Measurements from ENCODE around the gene NOMO2.
A peak's percentile ranks its signal among the peaks of the same experiment; 100 is the strongest.
"Not testable (repeated sequence)": the region's sequence is repeated elsewhere in the genome, so short reads cannot be mapped to it uniquely, and the experiment has no call there.

Gene NOMO2

DNA sequence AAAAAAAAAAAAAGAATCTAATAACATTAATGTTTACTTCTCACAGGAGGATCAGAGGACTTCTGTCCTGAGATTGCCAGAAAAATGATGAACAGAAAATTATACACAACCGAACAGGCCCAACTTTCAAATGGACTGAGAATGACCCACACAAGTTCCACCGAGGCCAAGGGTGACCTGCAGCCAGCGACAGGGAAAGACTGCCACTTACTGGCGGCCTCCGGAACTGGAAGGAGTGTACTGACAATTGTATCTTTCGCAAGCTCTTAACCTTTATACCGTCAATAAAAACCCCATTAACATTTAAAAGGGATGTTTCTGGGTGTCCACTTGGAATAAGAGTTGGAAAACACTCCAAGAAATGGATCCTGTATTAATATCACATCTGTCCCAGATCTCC, 63.5 kb downstream of the NOMO2 start:
- not testable (repeated sequence) for H3K79me2 ChIP-seq (ENCODE audit: low read length); H3K27me3 ChIP-seq (ENCODE audit: low read depth, low read length); H3K36me3 ChIP-seq (replicated peaks; ENCODE audit: low read depth, low read length); H3K27ac ChIP-seq (ENCODE audit: low read length); H2AFZ ChIP-seq (ENCODE audit: low read depth, low read length); H3K4me1 ChIP-seq (ENCODE audit: low read length); H3K9ac ChIP-seq (ENCODE audit: low read length); H3K4me3 ChIP-seq (ENCODE audit: low read length); H3K4me2 ChIP-seq (ENCODE audit: low read length); H4K20me1 ChIP-seq (ENCODE audit: insufficient read depth, low read length); H3K9me3 ChIP-seq (ENCODE audit: insufficient read depth, low read length)

GRCh38 chr16:18497032-18497431, 64.9 kb downstream of the NOMO2 start:
- not testable (repeated sequence) for H3K9ac ChIP-seq (ENCODE audit: low read length); H3K4me2 ChIP-seq (ENCODE audit: low read length)

DNA sequence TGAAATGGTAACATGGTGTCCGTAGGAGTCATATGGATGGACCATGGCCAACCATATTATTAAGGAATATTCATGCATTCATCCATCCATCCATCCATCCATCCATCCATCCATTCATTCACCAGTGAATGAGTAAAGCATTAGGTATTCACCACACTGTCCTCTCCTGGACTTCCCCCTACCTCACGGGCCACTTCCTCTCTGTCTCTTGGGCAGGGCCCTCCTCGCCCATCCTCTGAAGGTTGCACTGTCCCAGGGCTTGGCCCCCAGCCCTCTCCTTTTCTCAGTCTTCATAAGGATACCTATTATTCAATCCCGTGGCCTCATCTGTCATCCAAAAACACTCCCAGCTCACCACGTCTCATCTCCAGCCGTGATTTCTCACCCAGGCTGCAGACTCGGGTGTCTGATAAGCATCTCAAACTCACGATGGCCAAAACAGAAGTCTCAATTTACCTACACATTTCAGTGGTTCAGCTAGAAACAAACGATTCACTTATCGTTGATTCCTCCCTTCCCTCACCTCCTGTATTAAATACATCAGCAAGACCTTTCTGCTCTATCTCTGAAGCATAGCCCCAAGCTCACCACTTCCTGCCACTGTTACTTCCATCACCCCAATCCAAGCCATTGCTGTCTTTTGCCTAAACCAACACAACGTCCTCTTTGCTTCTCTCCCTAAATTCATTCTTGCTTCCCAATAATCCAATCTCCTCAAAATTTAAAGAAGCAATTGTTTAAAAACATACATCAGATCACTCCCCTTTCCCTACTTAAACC, 69.6 kb downstream of the NOMO2 start:
- H3K9me3 ChIP-seq (ENCODE audit: insufficient read depth, low read length); H3K79me2 ChIP-seq (ENCODE audit: low read length): not testable (repeated sequence)

More at GRCh38 chr16:18497032-18497431, 64.9 kb downstream of the NOMO2 start:
- not testable (repeated sequence) for H3K9me3 ChIP-seq (ENCODE audit: insufficient read depth, low read length); H2AFZ ChIP-seq (ENCODE audit: low read depth, low read length); H4K20me1 ChIP-seq (ENCODE audit: insufficient read depth, low read length); H3K79me2 ChIP-seq (ENCODE audit: low read length); H3K27me3 ChIP-seq (ENCODE audit: low read depth, low read length); H3K4me1 ChIP-seq (ENCODE audit: low read length); H3K4me3 ChIP-seq (ENCODE audit: low read length); H3K27ac ChIP-seq (ENCODE audit: low read length); H3K36me3 ChIP-seq (replicated peaks; ENCODE audit: low read depth, low read length)

DNA sequence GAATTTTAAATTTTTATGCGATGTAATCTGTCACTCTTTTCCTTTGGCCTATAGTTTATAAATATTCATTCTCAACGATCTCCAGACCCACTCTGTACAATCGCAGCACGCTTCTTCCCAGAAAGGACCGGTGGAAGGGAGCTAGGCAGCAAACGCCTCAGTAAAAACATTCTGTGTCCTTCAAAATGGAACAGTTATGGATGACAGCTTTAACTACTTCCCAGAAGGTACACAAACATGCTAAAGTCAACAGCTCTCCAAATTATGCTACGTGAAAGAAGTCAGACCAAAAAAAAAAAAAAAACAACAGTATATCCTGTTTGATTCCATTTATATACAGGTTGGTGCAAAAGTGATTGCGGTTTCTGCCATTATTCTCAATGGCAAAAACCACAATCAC, 125.9 kb downstream of the NOMO2 start:
- H4K20me1 ChIP-seq (ENCODE audit: insufficient read depth, low read length); H3K27me3 ChIP-seq (ENCODE audit: low read depth, low read length); H3K4me2 ChIP-seq (ENCODE audit: low read length); H3K9me3 ChIP-seq (ENCODE audit: insufficient read depth, low read length); H3K4me3 ChIP-seq (ENCODE audit: low read length); H3K9ac ChIP-seq (ENCODE audit: low read length); H2AFZ ChIP-seq (ENCODE audit: low read depth, low read length); H3K36me3 ChIP-seq (replicated peaks; ENCODE audit: low read depth, low read length); H3K27ac ChIP-seq (ENCODE audit: low read length); H3K79me2 ChIP-seq (ENCODE audit: low read length); H3K4me1 ChIP-seq (ENCODE audit: low read length): not testable (repeated sequence)

More for the DNA sequence above, 69.6 kb downstream of the NOMO2 start:
- not testable (repeated sequence) for H3K9ac ChIP-seq (ENCODE audit: low read length); H3K27ac ChIP-seq (ENCODE audit: low read length); H4K20me1 ChIP-seq (ENCODE audit: insufficient read depth, low read length); H2AFZ ChIP-seq (ENCODE audit: low read depth, low read length); H3K4me1 ChIP-seq (ENCODE audit: low read length); H3K27me3 ChIP-seq (ENCODE audit: low read depth, low read length); H3K4me3 ChIP-seq (ENCODE audit: low read length); H3K4me2 ChIP-seq (ENCODE audit: low read length); H3K36me3 ChIP-seq (replicated peaks; ENCODE audit: low read depth, low read length)

GRCh38 chr16:18415827-18416226, 146.1 kb downstream of the NOMO2 start:
- H3K9ac ChIP-seq (ENCODE audit: low read length); H3K79me2 ChIP-seq (ENCODE audit: low read length); H3K9me3 ChIP-seq (ENCODE audit: insufficient read depth, low read length); H3K4me3 ChIP-seq (ENCODE audit: low read length); H3K27me3 ChIP-seq (ENCODE audit: low read depth, low read length); H3K36me3 ChIP-seq (replicated peaks; ENCODE audit: low read depth, low read length); H3K4me1 ChIP-seq (ENCODE audit: low read length); H2AFZ ChIP-seq (ENCODE audit: low read depth, low read length); H3K4me2 ChIP-seq (ENCODE audit: low read length); H4K20me1 ChIP-seq (ENCODE audit: insufficient read depth, low read length); H3K27ac ChIP-seq (ENCODE audit: low read length): not testable (repeated sequence)

DNA sequence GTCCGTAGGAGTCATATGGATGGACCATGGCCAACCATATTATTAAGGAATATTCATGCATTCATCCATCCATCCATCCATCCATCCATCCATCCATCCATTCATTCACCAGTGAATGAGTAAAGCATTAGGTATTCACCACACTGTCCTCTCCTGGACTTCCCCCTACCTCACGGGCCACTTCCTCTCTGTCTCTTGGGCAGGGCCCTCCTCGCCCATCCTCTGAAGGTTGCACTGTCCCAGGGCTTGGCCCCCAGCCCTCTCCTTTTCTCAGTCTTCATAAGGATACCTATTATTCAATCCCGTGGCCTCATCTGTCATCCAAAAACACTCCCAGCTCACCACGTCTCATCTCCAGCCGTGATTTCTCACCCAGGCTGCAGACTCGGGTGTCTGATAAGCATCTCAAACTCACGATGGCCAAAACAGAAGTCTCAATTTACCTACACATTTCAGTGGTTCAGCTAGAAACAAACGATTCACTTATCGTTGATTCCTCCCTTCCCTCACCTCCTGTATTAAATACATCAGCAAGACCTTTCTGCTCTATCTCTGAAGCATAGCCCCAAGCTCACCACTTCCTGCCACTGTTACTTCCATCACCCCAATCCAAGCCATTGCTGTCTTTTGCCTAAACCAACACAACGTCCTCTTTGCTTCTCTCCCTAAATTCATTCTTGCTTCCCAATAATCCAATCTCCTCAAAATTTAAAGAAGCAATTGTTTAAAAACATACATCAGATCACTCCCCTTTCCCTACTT, 152.2 kb downstream of the NOMO2 start:
- H3K79me2 ChIP-seq (ENCODE audit: low read length); H3K27me3 ChIP-seq (ENCODE audit: low read depth, low read length); H4K20me1 ChIP-seq (ENCODE audit: insufficient read depth, low read length); H3K36me3 ChIP-seq (replicated peaks; ENCODE audit: low read depth, low read length); H3K4me3 ChIP-seq (ENCODE audit: low read length); H3K4me1 ChIP-seq (ENCODE audit: low read length); H2AFZ ChIP-seq (ENCODE audit: low read depth, low read length); H3K9me3 ChIP-seq (ENCODE audit: insufficient read depth, low read length); H3K27ac ChIP-seq (ENCODE audit: low read length); H3K4me2 ChIP-seq (ENCODE audit: low read length); H3K9ac ChIP-seq (ENCODE audit: low read length): not testable (repeated sequence)

- H2AFZ ChIP-seq (ENCODE audit: low read depth, low read length); H3K4me3 ChIP-seq (ENCODE audit: low read length); H3K4me2 ChIP-seq (ENCODE audit: low read length); H4K20me1 ChIP-seq (ENCODE audit: insufficient read depth, low read length); H3K9me3 ChIP-seq (ENCODE audit: insufficient read depth, low read length); H3K36me3 ChIP-seq (replicated peaks; ENCODE audit: low read depth, low read length); H3K27me3 ChIP-seq (ENCODE audit: low read depth, low read length); H3K4me1 ChIP-seq (ENCODE audit: low read length); H3K27ac ChIP-seq (ENCODE audit: low read length); H3K79me2 ChIP-seq (ENCODE audit: low read length); H3K9ac ChIP-seq (ENCODE audit: low read length): not testable (repeated sequence)
These were observed 159.8 kb downstream of the NOMO2 start for GRCh38 chr16:18401851-18402657.

DNA sequence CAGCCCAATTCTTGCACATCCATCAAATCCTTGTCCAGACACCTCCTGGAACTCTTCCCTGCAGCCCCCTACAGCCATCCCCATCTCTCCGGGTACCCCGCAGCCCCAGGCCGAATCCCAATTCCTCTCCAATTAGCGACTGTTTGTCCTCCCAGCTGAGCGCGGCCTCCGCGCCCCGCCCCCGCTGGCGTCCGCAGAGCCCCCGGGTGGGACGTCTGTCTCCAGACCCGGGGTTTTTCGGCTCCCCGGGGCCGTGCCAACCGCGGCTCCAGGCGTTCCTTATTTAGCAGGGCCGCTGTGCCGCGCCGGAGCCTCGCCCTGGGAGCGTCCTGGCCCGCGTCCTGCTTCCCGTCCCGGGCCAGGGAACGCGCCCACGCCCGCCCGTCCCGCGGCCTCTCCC, 160.7 kb downstream of the NOMO2 start:
- not testable (repeated sequence) for H3K27me3 ChIP-seq (ENCODE audit: low read depth, low read length); H3K9ac ChIP-seq (ENCODE audit: low read length)

GRCh38 chr16:18394363-18394762, 167.5 kb downstream of the NOMO2 start:
- H3K27ac ChIP-seq (ENCODE audit: low read length); H3K27me3 ChIP-seq (ENCODE audit: low read depth, low read length); H3K79me2 ChIP-seq (ENCODE audit: low read length); H3K4me2 ChIP-seq (ENCODE audit: low read length); H3K36me3 ChIP-seq (replicated peaks; ENCODE audit: low read depth, low read length); H3K9ac ChIP-seq (ENCODE audit: low read length); H4K20me1 ChIP-seq (ENCODE audit: insufficient read depth, low read length); H3K4me3 ChIP-seq (ENCODE audit: low read length); H2AFZ ChIP-seq (ENCODE audit: low read depth, low read length); H3K9me3 ChIP-seq (ENCODE audit: insufficient read depth, low read length); H3K4me1 ChIP-seq (ENCODE audit: low read length): not testable (repeated sequence)

More for the DNA sequence above, 160.7 kb downstream of the NOMO2 start:
- H2AFZ ChIP-seq (ENCODE audit: low read depth, low read length); H3K4me1 ChIP-seq (ENCODE audit: low read length); H3K36me3 ChIP-seq (replicated peaks; ENCODE audit: low read depth, low read length); H3K4me2 ChIP-seq (ENCODE audit: low read length); H3K79me2 ChIP-seq (ENCODE audit: low read length); H3K9me3 ChIP-seq (ENCODE audit: insufficient read depth, low read length); H3K27ac ChIP-seq (ENCODE audit: low read length); H4K20me1 ChIP-seq (ENCODE audit: insufficient read depth, low read length): not testable (repeated sequence)
- H3K4me3 ChIP-seq (ENCODE audit: low read length), result peak overlapping the region; percentile 46; the same call in 1 of the 2 replicates

All from OCI-LY3 (cell line).